Neuronal stem cell (in vitro differentiated cells): ENCODE data around the gene SMC3.

Experiments
- DNase-seq: peaks from one replicate; pipeline ENCODE4 v3.0.0-alpha.2; 2013; ENCODE audit warnings: low spot score
- H2AFZ ChIP-seq: one replicate; pipeline ENCODE4 v1.6.1; 2013; ENCODE audit warnings: mild to moderate bottlenecking, low read length, inconsistent platforms
- H2AK5ac ChIP-seq: 2 replicates; pipeline ENCODE4 v1.6.1; 2013; ENCODE audit warnings: low read depth, mild to moderate bottlenecking, inconsistent platforms, low read length, moderate library complexity, mixed read lengths
- H2BK120ac ChIP-seq: 2 replicates; pipeline ENCODE4 v1.6.1; 2013; ENCODE audit warnings: low read depth, mild to moderate bottlenecking, inconsistent platforms, low read length, moderate library complexity, mixed read lengths
- H2BK12ac ChIP-seq: one replicate; pipeline ENCODE4 v1.6.1; 2013; ENCODE audit warnings: low read length, inconsistent platforms
- H2BK15ac ChIP-seq: 2 replicates; pipeline ENCODE4 v1.6.1; 2013; ENCODE audit warnings: mild to moderate bottlenecking, low read length, inconsistent platforms, mixed read lengths
- H2BK5ac ChIP-seq: one replicate; pipeline ENCODE4 v1.6.1; 2013; ENCODE audit warnings: inconsistent platforms, mild to moderate bottlenecking, low read length, moderate library complexity
- H3K14ac ChIP-seq: one replicate; pipeline ENCODE4 v1.6.1; 2013; ENCODE audit warnings: low read length, inconsistent platforms
- H3K18ac ChIP-seq: 2 replicates; pipeline ENCODE4 v1.6.1; 2013; ENCODE audit warnings: low read length, inconsistent platforms
- H3K23ac ChIP-seq: 2 replicates; pipeline ENCODE4 v1.6.1; 2013; ENCODE audit warnings: low read depth, mild to moderate bottlenecking, mixed read lengths, low read length, inconsistent platforms; ENCODE audit not compliant: poor library complexity
- H3K27ac ChIP-seq: replicated peaks from 3 replicates; pipeline ENCODE4 v1.5.1; 2013; ENCODE audit warnings: low read length, inconsistent platforms
- H3K27me3 ChIP-seq, 3 experiments: 2 replicates each; pipeline ENCODE4 v1.6.1; 2013; ENCODE audit warnings: low read length in 3 of 3, mild to moderate bottlenecking in 2 of 3, inconsistent platforms in 1 of 3, low read depth in 1 of 3, mixed read lengths in 1 of 3, moderate library complexity in 1 of 3; ENCODE audit not compliant: control insufficient read depth in 3 of 3, insufficient read depth in 3 of 3
- H3K36me3 ChIP-seq, 2 donors: replicated peaks in 1 of 2; 2 replicates each; pipeline ENCODE4 v1.6.1; 2013; ENCODE audit warnings: low read length in 2 of 2; ENCODE audit not compliant: control insufficient read depth in 2 of 2, insufficient read depth in 2 of 2
- H3K4ac ChIP-seq: 2 replicates; pipeline ENCODE4 v1.6.1; 2013; ENCODE audit warnings: inconsistent platforms, mild to moderate bottlenecking, low read length, moderate library complexity
- H3K4me1 ChIP-seq, 2 donors: 1 replicate in 1 of 2; 2 replicates in 1 of 2; pipeline ENCODE4 v1.6.1; 2013; ENCODE audit warnings: low read length in 2 of 2, low read depth in 1 of 2; ENCODE audit not compliant: control insufficient read depth in 2 of 2, insufficient read depth in 1 of 2
- H3K4me2 ChIP-seq: one replicate; pipeline ENCODE4 v1.6.1; 2013; ENCODE audit warnings: mild to moderate bottlenecking, low read length, inconsistent platforms; ENCODE audit not compliant: insufficient read depth, poor library complexity, severe bottlenecking
- H3K4me3 ChIP-seq, 2 donors: 2 replicates each; pipeline ENCODE4 v1.5.1; 2013; ENCODE audit warnings: low read length in 2 of 2, mild to moderate bottlenecking in 2 of 2, inconsistent platforms in 1 of 2, moderate library complexity in 1 of 2
- H3K79me1 ChIP-seq: one replicate; pipeline ENCODE4 v1.6.1; 2013; ENCODE audit warnings: low read depth, mild to moderate bottlenecking, inconsistent platforms, low read length, moderate library complexity
- H3K9ac ChIP-seq: one replicate; pipeline ENCODE4 v1.6.1; 2013; ENCODE audit warnings: mild to moderate bottlenecking, low read depth, low read length, inconsistent platforms; ENCODE audit not compliant: poor library complexity
- H3K9me3 ChIP-seq, 2 donors: replicated peaks in 1 of 2; 2 replicates each; pipeline versions ENCODE3 to v1.6.1; 2013; ENCODE audit warnings: low read length in 2 of 2, mild to moderate bottlenecking in 2 of 2, inconsistent platforms in 1 of 2, low read depth in 1 of 2, mixed read lengths in 1 of 2, moderate library complexity in 1 of 2; ENCODE audit not compliant: control insufficient read depth in 2 of 2, insufficient read depth in 1 of 2
- H4K8ac ChIP-seq: one replicate; pipeline ENCODE4 v1.6.1; 2013; ENCODE audit warnings: low read depth, mild to moderate bottlenecking, inconsistent platforms, low read length, moderate library complexity
- H4K91ac ChIP-seq: one replicate; pipeline ENCODE4 v1.6.1; 2013; ENCODE audit warnings: low read length, low read depth, mild to moderate bottlenecking, inconsistent platforms; ENCODE audit not compliant: poor library complexity
- WGBS, 2 donors: extraction: QIAGEN DNeasy Blood & Tissue Kit; methylation state at CpG; one replicate each; pipeline ENCODE4 v1.1.7; 2013; ENCODE audit warnings: missing lambda C conversion rate in 2 of 2, mixed read lengths in 1 of 2; ENCODE audit not compliant: insufficient read length in 2 of 2, insufficient replicate concordance in 1 of 2; ENCODE audit errors: extremely low coverage in 2 of 2; 5-methylcytosine and 5-hydroxymethylcytosine counted together

SMC3 gene

GRCh38 chr10:110634527-110635209 lies 67.2 kb downstream of the SMC3 start:
- H3K4ac ChIP-seq = no peak overlapping the region
- H3K9me3 ChIP-seq = no peaks in the 10 kb centered on the region
- H3K27me3 ChIP-seq = peaks cover 0 to 50% (median 0%) of the 10 kb centered on the region in 3 experiments
- H2BK15ac ChIP-seq = no peak overlapping the region
- no peak overlapping the region for H2BK120ac ChIP-seq
- H3K9ac ChIP-seq = no peak overlapping the region
- H3K4me3 ChIP-seq = no peak overlapping the region
- no CpG with 5 or more reads among the region's 9 CpGs for WGBS, 2 donors
- no peak for DNase-seq
- no peak overlapping the region for H4K91ac ChIP-seq
- H3K79me1 ChIP-seq = no peaks in the 10 kb centered on the region
- no peak overlapping the region for H3K23ac ChIP-seq
- peaks cover 0 to 15% of the 10 kb centered on the region in 2 donors for H3K4me1 ChIP-seq
- no peak overlapping the region for H3K4me2 ChIP-seq
- H3K14ac ChIP-seq = no peak overlapping the region
- no peak overlapping the region for H2AFZ ChIP-seq
- H3K18ac ChIP-seq = no peak overlapping the region
- H2AK5ac ChIP-seq = no peak overlapping the region
- H2BK5ac ChIP-seq = no peak overlapping the region
- H3K27ac ChIP-seq = no peak overlapping the region
- H4K8ac ChIP-seq = no peak overlapping the region
- H2BK12ac ChIP-seq = no peak overlapping the region
- H3K36me3 ChIP-seq = no peaks in the 10 kb centered on the region

DNA sequence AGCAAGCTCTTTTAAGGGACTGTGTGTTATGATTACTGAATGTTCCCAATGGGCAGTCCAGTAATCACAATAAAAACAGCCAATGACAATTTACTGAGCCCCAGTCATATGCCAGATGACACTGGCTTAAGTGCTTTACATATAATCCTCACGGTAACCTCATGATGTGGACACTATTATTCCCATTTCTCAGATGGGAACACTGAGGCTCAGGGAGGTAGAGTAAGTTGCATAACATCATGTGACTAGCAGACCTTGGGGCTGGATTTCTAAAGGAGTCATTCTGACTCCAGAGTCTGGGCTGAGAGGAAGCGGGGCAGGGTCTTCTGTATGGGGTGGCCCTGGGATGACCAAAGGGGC lies 69.1 kb downstream of the SMC3 start:
- Histone ChIP-seq H3K9me3 (no peaks in the 10 kb centered on the region), H3K14ac (no peak overlapping the region), H2AK5ac (no peak overlapping the region), H4K91ac (no peak overlapping the region), H2BK12ac (no peak overlapping the region), H3K9ac (no peak overlapping the region), H3K23ac (no peak overlapping the region), H3K4me2 (no peak overlapping the region), H3K4ac (no peak overlapping the region), H3K18ac (peak overlapping the region; percentile 49), H4K8ac (no peak overlapping the region), H3K36me3 (no peaks in the 10 kb centered on the region), H3K4me1 (peaks cover 9 to 17% of the 10 kb centered on the region in 2 donors), H2AFZ (no peak overlapping the region), H2BK120ac (no peak overlapping the region), H2BK5ac (no peak overlapping the region), H3K4me3 (no peak overlapping the region), H3K79me1 (no peaks in the 10 kb centered on the region), H2BK15ac (no peak overlapping the region), H3K27ac (peak overlapping the region; percentile 17), H3K27me3 (peaks cover 0 to 43% (median 0%) of the 10 kb centered on the region in 3 experiments)
- no CpG with 5 or more reads among the region's 2 CpGs for WGBS, 2 donors
- DNase-seq = no peak

- Histone ChIP-seq H3K79me1 (no peaks in the 10 kb centered on the region), H3K4me1 (peaks cover 13 to 17% of the 10 kb centered on the region in 2 donors), H2BK120ac (no peak overlapping the region), H2AFZ (peak overlapping the region; percentile 24), H3K4me2 (no peak overlapping the region), H2BK5ac (no peak overlapping the region), H3K23ac (no peak overlapping the region), H3K18ac (peak overlapping the region; percentile 49), H3K9me3 (no peaks in the 10 kb centered on the region), H3K4me3 (no peak overlapping the region), H3K27me3 (peaks cover 0 to 41% (median 2%) of the 10 kb centered on the region in 3 experiments), H2AK5ac (no peak overlapping the region), H3K9ac (no peak overlapping the region), H2BK15ac (no peak overlapping the region), H4K8ac (no peak overlapping the region), H3K14ac (no peak overlapping the region), H3K27ac (peak overlapping the region; percentile 29), H4K91ac (no peak overlapping the region), H3K36me3 (no peaks in the 10 kb centered on the region), H2BK12ac (no peak overlapping the region), H3K4ac (no peak overlapping the region)
- WGBS, 2 donors = 0% methylated on average over 1 of the region's 6 CpGs; no CpG with 5 or more reads in 1 of the 2 donors
- no peak for DNase-seq
These were observed 69.5 kb downstream of the SMC3 start for GRCh38 chr10:110636932-110637557.

DNA sequence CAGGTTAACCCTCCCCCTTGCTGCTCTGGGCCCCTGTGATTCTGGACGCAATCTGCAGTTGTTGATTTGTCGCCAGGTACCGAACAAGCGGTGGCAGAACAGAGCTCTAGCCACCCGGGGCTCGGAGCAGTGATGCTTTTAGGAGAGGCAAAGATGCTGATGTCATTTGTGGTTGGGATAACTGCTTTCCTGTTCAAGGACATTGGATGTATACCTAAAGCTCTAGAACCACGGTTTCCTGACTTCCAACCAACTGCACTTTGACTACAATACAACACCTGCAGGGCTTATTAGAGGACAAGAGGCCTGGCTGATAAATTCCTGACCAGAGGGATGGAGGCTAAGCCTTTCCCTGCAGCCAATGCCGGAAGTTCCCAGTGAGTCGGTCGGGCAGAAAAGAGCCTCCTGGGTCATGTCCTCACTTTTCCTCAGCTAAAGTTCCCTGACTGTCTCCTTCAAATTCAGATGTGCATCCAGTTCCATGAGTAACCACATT lies 70.1 kb downstream of the SMC3 start:
- H4K8ac ChIP-seq = no peak overlapping the region
- H2BK5ac ChIP-seq = no peak overlapping the region
- peak overlapping the region; percentile 24 for H2AFZ ChIP-seq
- H3K23ac ChIP-seq = no peak overlapping the region
- no peak overlapping the region for H2AK5ac ChIP-seq
- H3K36me3 ChIP-seq = no peaks in the 10 kb centered on the region
- no peak overlapping the region for H2BK12ac ChIP-seq
- peaks cover 0 to 43% (median 7%) of the 10 kb centered on the region in 3 experiments for H3K27me3 ChIP-seq
- no peaks in the 10 kb centered on the region for H3K79me1 ChIP-seq
- H3K9ac ChIP-seq = no peak overlapping the region
- H3K4me2 ChIP-seq = no peak overlapping the region
- H3K27ac ChIP-seq = peak overlapping the region; percentile 29
- H2BK15ac ChIP-seq = no peak overlapping the region
- H2BK120ac ChIP-seq = no peak overlapping the region
- WGBS, 2 donors = no CpG with 5 or more reads among the region's 10 CpGs
- H3K14ac ChIP-seq = no peak overlapping the region
- H3K4me1 ChIP-seq = peaks cover 14 to 17% of the 10 kb centered on the region in 2 donors
- no peak for DNase-seq
- H4K91ac ChIP-seq = no peak overlapping the region
- H3K9me3 ChIP-seq = no peaks in the 10 kb centered on the region
- H3K4ac ChIP-seq = no peak overlapping the region
- H3K4me3 ChIP-seq = no peak overlapping the region
- H3K18ac ChIP-seq = no peak overlapping the region
